Middle frontal gyrus (tissue), 1 donor: ENCODE results near the gene C1QTNF8.
A peak's percentile ranks its signal among the peaks of the same experiment; 100 is the strongest.

Source experiments
- DNase-seq: peaks from one replicate; pipeline ENCODE4 v3.0.0-alpha.2; 2015; ENCODE audit warnings: low spot score; ENCODE audit errors: extremely low spot score

The C1QTNF8 gene

GRCh38 chr16:1127971-1128715 lies 32.1 kb upstream of the C1QTNF8 start:
- no peak for DNase-seq

- DNase-seq = no peak
Measured at GRCh38 chr16:1127101-1127500, 31.1 kb upstream of the C1QTNF8 start.

GRCh38 chr16:1126586-1126985 lies 30.5 kb upstream of the C1QTNF8 start:
- DNase-seq = no peak

- DNase-seq = no peak
Measured at GRCh38 chr16:1126044-1126443, 30.0 kb upstream of the C1QTNF8 start.

GRCh38 chr16:1125471-1125870 lies 29.4 kb upstream of the C1QTNF8 start:
- peak; percentile 48 for DNase-seq

GRCh38 chr16:1124795-1125194 lies 28.8 kb upstream of the C1QTNF8 start:
- no peak for DNase-seq

- no peak for DNase-seq
Measured at GRCh38 chr16:1124291-1124690, 28.2 kb upstream of the C1QTNF8 start.

- DNase-seq = no peak
Measured at GRCh38 chr16:1123525-1124230, 27.6 kb upstream of the C1QTNF8 start.

- no peak for DNase-seq
Measured at GRCh38 chr16:1122398-1122765, 26.3 kb upstream of the C1QTNF8 start.

GRCh38 chr16:1121601-1122397 lies 25.8 kb upstream of the C1QTNF8 start:
- DNase-seq = no peak

GRCh38 chr16:1121009-1121408 lies 25.0 kb upstream of the C1QTNF8 start:
- no peak for DNase-seq

GRCh38 chr16:1120577-1120941 lies 24.5 kb upstream of the C1QTNF8 start:
- no peak for DNase-seq

GRCh38 chr16:1119766-1120576 lies 23.9 kb upstream of the C1QTNF8 start:
- no peak for DNase-seq

- DNase-seq = no peak
Measured at GRCh38 chr16:1119129-1119528, 23.1 kb upstream of the C1QTNF8 start.

GRCh38 chr16:1117926-1118325 lies 21.9 kb upstream of the C1QTNF8 start:
- DNase-seq = no peak

- DNase-seq = no peak
Measured at GRCh38 chr16:1117176-1117900, 21.3 kb upstream of the C1QTNF8 start.

GRCh38 chr16:1116693-1117077 lies 20.6 kb upstream of the C1QTNF8 start:
- no peak for DNase-seq

- no peak for DNase-seq
Measured at GRCh38 chr16:1113889-1114526, 18.0 kb upstream of the C1QTNF8 start.

GRCh38 chr16:1113489-1113888 lies 17.4 kb upstream of the C1QTNF8 start:
- no peak for DNase-seq

GRCh38 chr16:1112506-1113184 lies 16.6 kb upstream of the C1QTNF8 start:
- DNase-seq = no peak
